ENCODE data around the gene CLMN.

CLMN gene

DNA sequence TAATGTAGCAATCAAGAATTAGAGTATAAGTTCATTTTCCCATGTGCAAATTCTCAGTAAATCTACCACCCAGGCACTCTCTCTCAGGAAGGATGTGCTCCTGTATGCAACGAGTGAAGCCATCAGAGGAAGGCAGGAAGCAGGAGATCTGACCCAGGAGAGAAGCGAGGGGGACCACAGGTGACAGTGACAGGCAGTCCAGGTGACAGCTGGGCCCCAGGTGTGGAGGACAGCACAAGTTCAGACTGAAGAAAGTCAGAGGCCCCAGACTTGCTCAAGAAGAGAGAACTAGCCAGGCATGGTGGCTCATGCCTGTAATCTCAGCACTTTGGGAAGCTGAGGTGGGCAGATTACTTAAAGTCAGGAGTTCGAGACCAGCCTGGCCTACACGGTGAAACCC, 13.8 kb downstream of the CLMN start:
- TF ChIP-seq, protein P1, sequence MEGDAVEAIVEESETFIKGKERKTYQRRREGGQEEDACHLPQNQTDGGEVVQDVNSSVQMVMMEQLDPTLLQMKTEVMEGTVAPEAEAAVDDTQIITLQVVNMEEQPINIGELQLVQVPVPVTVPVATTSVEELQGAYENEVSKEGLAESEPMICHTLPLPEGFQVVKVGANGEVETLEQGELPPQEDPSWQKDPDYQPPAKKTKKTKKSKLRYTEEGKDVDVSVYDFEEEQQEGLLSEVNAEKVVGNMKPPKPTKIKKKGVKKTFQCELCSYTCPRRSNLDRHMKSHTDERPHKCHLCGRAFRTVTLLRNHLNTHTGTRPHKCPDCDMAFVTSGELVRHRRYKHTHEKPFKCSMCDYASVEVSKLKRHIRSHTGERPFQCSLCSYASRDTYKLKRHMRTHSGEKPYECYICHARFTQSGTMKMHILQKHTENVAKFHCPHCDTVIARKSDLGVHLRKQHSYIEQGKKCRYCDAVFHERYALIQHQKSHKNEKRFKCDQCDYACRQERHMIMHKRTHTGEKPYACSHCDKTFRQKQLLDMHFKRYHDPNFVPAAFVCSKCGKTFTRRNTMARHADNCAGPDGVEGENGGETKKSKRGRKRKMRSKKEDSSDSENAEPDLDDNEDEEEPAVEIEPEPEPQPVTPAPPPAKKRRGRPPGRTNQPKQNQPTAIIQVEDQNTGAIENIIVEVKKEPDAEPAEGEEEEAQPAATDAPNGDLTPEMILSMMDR (IDR thresholded peaks at IDR 0.05; ENCODE audit: borderline replicate concordance, insufficient read depth, low read depth, low read length), result no peak
- no peak overlapping the region for H3K4me3 ChIP-seq (ENCODE audit: low read depth, low read length)

DNA sequence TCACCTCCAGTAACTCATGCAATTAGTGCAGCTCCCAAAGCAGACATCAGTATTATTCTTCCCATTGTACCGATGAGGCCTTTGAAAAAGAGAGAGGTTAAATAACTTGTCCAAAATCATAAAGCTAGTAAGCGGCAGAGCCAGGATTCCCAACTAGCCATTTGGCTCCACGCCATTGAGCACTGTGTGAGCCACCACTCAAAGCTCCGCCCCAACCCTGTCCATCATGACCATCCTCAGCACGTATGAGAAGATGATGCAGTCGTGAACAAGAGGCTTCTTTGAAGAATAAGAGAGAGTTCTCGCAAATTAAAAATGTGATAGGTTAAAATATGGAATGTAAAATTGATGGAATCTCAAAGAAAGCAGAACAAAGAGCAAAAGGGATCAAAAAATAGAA, 14.6 kb downstream of the CLMN start:
- TF ChIP-seq, protein P1 (IDR thresholded peaks at IDR 0.05; ENCODE audit: borderline replicate concordance, insufficient read depth, low read depth, low read length), result no peak
- no peak overlapping the region for H3K4me3 ChIP-seq (ENCODE audit: low read depth, low read length)

DNA sequence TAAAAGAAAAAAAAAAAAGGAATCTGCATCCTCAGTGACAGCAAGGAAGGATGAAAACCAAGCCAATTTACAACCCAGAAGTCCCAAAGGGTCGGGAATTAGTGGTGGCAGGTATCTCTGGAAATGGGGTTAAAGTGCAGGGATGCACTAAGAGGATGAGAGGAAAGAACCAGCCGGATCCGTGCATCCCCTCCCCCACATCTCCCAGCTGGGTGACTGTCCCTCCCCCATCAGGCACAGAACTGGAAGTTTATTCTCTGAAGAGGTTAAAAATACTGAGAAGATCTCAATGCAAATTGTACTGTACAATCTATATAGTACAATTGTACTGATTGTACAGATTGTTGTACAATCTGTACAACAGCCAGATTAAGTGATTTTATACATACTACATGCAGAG, 15.4 kb downstream of the CLMN start:
- TF ChIP-seq, protein P1 (IDR thresholded peaks at IDR 0.05; ENCODE audit: borderline replicate concordance, insufficient read depth, low read depth, low read length), result no peak
- no peak overlapping the region for H3K4me3 ChIP-seq (ENCODE audit: low read depth, low read length)

DNA sequence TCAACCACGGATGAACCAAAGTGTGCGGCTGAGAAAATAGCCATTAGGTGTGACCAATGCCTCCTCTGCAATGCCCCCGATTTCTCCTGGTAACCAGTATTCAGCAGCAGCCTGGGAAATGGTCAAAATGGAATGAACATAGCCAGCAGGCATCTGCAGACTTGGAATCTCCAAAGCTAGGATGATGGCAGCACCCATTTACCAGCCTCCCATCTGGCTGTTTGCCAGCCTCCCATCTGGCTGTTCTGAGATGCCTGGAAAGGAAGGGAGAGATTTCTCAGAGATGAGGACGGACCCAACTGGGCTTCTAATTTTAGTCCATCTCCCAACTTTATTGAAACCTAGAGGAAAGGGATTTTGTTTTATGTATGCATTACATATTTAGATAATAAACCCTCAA, 16.2 kb downstream of the CLMN start:
- no peak overlapping the region for H3K4me3 ChIP-seq (ENCODE audit: low read depth, low read length)
- TF ChIP-seq, protein P1 (IDR thresholded peaks at IDR 0.05; ENCODE audit: borderline replicate concordance, insufficient read depth, low read depth, low read length), result no peak

DNA sequence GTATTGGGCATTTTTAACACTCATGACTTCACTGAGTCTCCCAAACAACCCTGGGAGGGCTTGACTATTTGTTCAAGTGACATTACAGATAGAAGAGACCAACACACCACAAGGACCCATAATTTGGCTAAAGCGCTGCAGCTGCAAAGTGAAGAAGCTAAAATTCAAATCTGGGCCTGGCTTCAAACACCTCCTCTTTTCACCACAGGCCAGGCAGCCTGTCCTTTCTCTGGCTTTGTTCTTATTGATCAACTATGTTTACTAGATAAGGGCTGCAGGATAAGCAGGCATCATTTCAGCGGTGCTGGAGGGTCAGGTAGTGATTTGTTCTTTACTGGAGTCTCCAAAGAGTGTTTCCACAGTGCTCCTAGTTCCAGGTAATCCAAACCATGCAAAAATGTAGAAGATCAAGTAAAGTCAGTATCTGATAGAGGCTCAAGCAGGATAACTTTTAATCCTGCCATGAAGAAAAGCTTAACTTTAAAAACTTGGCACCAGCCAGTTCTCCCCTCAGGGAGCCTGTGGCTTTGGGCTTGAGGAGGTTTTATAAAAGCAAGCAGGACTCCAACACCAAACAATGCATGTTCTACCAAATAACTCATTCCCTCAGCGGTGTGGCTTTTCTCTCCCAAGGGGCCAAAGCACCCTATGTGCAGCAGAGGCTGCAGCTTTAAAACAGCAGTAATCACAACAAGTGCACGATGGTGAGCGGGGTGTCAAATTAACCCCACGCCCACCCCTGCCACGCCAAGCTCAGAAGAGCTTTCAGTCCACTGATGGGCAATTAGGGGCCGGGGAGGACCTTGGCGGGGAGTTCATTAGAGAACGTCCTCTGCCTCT, 16.8 kb downstream of the CLMN start:
- no peak overlapping the region for H3K4me3 ChIP-seq (ENCODE audit: low read depth, low read length)
- TF ChIP-seq, protein P1 (IDR thresholded peaks at IDR 0.05; ENCODE audit: borderline replicate concordance, insufficient read depth, low read depth, low read length), result no peak

DNA sequence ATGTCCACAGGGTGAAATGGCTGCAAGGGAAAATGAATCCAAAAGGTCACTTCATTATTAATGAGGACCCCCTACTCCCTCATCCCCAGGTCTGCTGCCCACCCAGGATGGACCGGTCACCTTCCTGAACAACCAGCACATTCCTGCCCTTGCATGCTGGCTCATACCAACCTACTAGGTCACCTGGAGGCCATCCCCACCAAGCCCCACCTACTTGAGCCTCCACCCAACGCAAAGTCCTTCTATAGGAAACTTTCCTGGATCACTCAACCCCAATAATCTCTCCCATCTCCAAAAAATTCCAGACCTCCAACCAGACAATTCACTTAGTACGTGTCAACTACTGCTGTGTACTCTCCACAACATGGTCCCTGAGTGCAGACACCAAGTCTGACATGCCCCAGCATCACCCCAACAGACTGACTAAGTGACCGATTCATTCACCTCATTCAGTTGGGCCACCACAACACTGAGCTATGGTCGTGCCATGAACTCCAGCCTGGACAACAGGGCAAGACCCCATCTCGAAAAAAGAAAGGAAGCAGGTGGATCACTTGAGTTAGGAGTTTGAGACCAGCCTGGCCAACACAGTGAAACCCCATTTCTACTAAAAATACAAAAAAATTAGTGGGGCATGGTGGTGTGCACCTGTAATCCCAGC, 18.1 kb downstream of the CLMN start:
- TF ChIP-seq, protein P1 (IDR thresholded peaks at IDR 0.05; ENCODE audit: borderline replicate concordance, insufficient read depth, low read depth, low read length), result no peak
- H3K4me3 ChIP-seq (ENCODE audit: low read depth, low read length), result no peak overlapping the region

All from GM12875 (cell line).